ENCODE measurements around the gene NCK2. TPM values are rescaled to one million over a fixed set of nuclear protein-coding genes. Genes with fewer than 3 reads are reported as not detected.

NCK2 gene
- total and polyA plus RNA-seq, 2 of the 13 experiments (the other 11 are each of a cell fraction or from before 2014, with no cell fraction given) = 14.8 to 23.5 TPM

- Histone ChIP-seq H2AFZ (ENCODE audit: low read length) (no peak overlapping the region), H3K79me2 (ENCODE audit: insufficient read depth, low read length) (no peaks in the 10 kb centered on the region), H4K20me1 (ENCODE audit: insufficient read depth, low read length) (no peaks in the 10 kb centered on the region), H3K9me3 (ENCODE audit: low read length) (no peaks in the 10 kb centered on the region), H3K36me3 (replicated peaks in 1 of 2; ENCODE audit: control insufficient read depth in 1 of 2, insufficient read depth in 2 of 2, low read length in 2 of 2) (no peaks in the 10 kb centered on the region), H3K4me1 (ENCODE audit: insufficient read depth, low read length) (peaks cover 19% of the 10 kb centered on the region), H3K27ac (ENCODE audit: extremely low read length, insufficient read depth, low read length) (no peak overlapping the region), H3K9ac (ENCODE audit: insufficient read depth, low read depth, low read length) (no peak overlapping the region), H3K27me3 (ENCODE audit: control insufficient read depth in 1 of 2, insufficient read depth in 2 of 2, low read length in 2 of 2) (peaks cover 0 to 22% of the 10 kb centered on the region in 2 experiments; a peak in 3 of 5 replicates), H3K4me3 (replicated peaks in 1 of 3; ENCODE audit: insufficient read depth in 1 of 3, low read depth in 2 of 3, low read length in 3 of 3) (no peak overlapping the region), H3K4me2 (ENCODE audit: low read depth, low read length) (peak overlapping the region; percentile 41)
- CTCF ChIA-PET (ENCODE audit: low intra/inter-chr PET ratio, low total read pairs) = no interaction called here
- DNase-seq (ENCODE audit: low spot score) (peak; percentile 71), FAIRE-seq (peak; percentile 43), ATAC-seq (peak; percentile 100)
- intact Hi-C loops (cut with micrococcal nuclease; ENCODE audit: unreplicated experiment) (no loop called here), in situ Hi-C loops (cut with HindIII; ENCODE audit: extremely low pct_ligation_motif_present, low pct_unique_long_range_greater_than_20kb) (no loop called here)
- POLR2A ChIA-PET = no interaction called here
- WGBS (ENCODE audit: low lambda C conversion rate) = 18% methylated on average over 9 of the region's 10 CpGs
- no TSS peak for BruUV-seq (replicated peaks)
- TF ChIP-seq GFI1 (CRISPR knock-in tag; IDR thresholded peaks at IDR 0.05; ENCODE audit: borderline replicate concordance) (no peak), ZFP37 (CRISPR knock-in tag; IDR thresholded peaks at IDR 0.05; ENCODE audit: borderline replicate concordance) (no peak), NR1H2 (CRISPR knock-in tag; IDR thresholded peaks at IDR 0.05; ENCODE audit: borderline replicate concordance, low read depth) (no peak), SOX6 (IDR thresholded peaks at IDR 0.05) (no peak), SOX6 (CRISPR knock-in tag; IDR thresholded peaks at IDR 0.05) (peak; percentile 80), ZNF839 (CRISPR knock-in tag; IDR thresholded peaks at IDR 0.05; ENCODE audit: borderline replicate concordance) (no peak), ZNF570 (CRISPR knock-in tag; IDR thresholded peaks at IDR 0.05; ENCODE audit: borderline replicate concordance) (no peak), PRPF4 (IDR thresholded peaks at IDR 0.05; ENCODE audit: low read depth, low read length, poor library complexity, severe bottlenecking) (no peak), ARID3A (IDR thresholded peaks at IDR 0.05; ENCODE audit: low read depth, low read length) (peak; percentile 59; the same call in 1 of the 2 replicates), THYN1 (CRISPR knock-in tag; IDR thresholded peaks at IDR 0.05; ENCODE audit: borderline replicate concordance, low read depth) (no peak), ZBTB42 (CRISPR knock-in tag; IDR thresholded peaks at IDR 0.05) (no peak), SALL1 (CRISPR knock-in tag; IDR thresholded peaks at IDR 0.05) (peak; percentile 84), ZNF784 (CRISPR knock-in tag; IDR thresholded peaks at IDR 0.05; ENCODE audit: borderline replicate concordance) (no peak), MIER3 (CRISPR knock-in tag; IDR thresholded peaks at IDR 0.05; ENCODE audit: borderline replicate concordance) (no peak), ARNT2 (CRISPR knock-in tag; IDR thresholded peaks at IDR 0.05; ENCODE audit: low read depth) (no peak), MXD4 (CRISPR knock-in tag; IDR thresholded peaks at IDR 0.05) (no peak), ZNF292 (CRISPR knock-in tag; IDR thresholded peaks at IDR 0.05; ENCODE audit: borderline replicate concordance, low read depth) (peak; percentile 91; the same call in 1 of the 2 replicates), ZNF432 (CRISPR knock-in tag; IDR thresholded peaks at IDR 0.05; ENCODE audit: borderline replicate concordance) (no peak), GATAD2A (CRISPR knock-in tag; IDR thresholded peaks at IDR 0.05) (peak; percentile 48; the same call in 1 of the 2 replicates), ZNF547 (CRISPR knock-in tag; IDR thresholded peaks at IDR 0.05) (no peak), NFYC (CRISPR knock-in tag; IDR thresholded peaks at IDR 0.05) (no peak), ZNF644 (CRISPR knock-in tag; IDR thresholded peaks at IDR 0.05; ENCODE audit: low read depth) (peak; percentile 62; the same call in 1 of the 2 replicates), PHF20 (CRISPR knock-in tag; IDR thresholded peaks at IDR 0.05) (no peak), ZNF180 (CRISPR knock-in tag; IDR thresholded peaks at IDR 0.05; ENCODE audit: borderline replicate concordance, low read depth) (no peak), ZNF235 (CRISPR knock-in tag; IDR thresholded peaks at IDR 0.05; ENCODE audit: borderline replicate concordance) (no peak)
These were observed 46.8 kb upstream of the NCK2 start for GRCh38 chr2:105697781-105698449.

All from HepG2 (cell line).